GM19025 (cell line): ENCODE data around the gene UST.
A peak's percentile ranks its signal among the peaks of the same experiment; 100 is the strongest.
"Not testable (repeated sequence)": the region's sequence is repeated elsewhere in the genome, so short reads cannot be mapped to it uniquely, and the experiment has no call there.

Experiments used
- ATAC-seq: cut with Tn5 transposase; IDR thresholded peaks from one replicate; pipeline ENCODE4 v1.9.1; 2021; ENCODE audit warnings: mild to moderate bottlenecking, low read depth, moderate library complexity; ENCODE audit not compliant: unreplicated experiment

Gene UST

GRCh38 chr6:148857798-148858390 lies 111.1 kb downstream of the UST start:
- no peak for ATAC-seq

GRCh38 chr6:148864132-148864531 lies 117.3 kb downstream of the UST start:
- ATAC-seq = not testable (repeated sequence)

GRCh38 chr6:148864941-148865340 lies 118.1 kb downstream of the UST start:
- no peak for ATAC-seq

DNA sequence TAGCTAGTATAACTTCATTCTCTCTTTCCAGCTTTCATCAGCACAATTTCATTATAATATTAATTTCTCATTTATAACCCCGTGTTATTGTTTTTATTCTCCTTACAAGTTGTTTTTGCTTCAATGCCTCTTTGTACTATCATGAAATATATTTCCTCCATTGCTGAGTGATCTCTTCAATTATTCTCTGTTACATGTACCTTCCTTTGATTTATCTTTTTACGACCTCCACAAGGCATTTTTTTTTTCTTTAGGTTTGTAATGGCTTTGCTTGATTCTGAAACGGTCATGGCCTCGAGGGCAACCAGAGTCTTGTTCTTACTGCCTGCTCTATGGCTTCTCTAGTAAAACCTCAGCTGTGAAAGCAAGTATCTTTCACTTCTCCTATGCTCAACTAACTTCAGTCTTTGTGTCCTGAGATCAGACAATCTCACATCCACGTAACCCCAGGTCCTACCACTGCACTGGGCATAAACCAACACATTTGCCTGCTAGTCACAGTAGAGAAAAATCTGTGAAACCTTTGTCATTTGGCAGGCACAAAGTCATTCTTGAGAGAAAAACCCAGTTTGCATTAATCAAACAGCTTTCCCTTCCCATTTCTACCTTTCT lies 119.9 kb downstream of the UST start:
- ATAC-seq = peak; percentile 80

DNA sequence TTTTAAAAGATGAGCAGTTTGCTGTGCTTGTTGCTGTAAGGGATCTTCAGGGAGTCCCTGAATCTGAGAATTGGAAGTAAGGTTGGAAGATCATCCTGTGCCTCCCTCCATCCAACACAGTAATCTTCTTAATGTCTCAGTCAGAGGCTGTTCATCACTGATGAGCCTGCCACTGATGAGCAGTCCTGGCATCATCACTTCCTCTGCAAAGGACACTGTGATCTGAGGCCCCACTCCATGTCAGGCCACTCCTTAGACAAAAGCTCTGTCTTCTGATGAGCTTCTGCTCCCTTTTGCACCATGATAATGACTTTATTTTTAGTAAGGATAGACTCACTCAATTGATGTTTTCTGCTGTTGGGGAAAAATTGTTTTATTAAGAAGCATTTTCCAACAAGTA lies 121.0 kb downstream of the UST start:
- ATAC-seq = no peak

- no peak for ATAC-seq
Measured at GRCh38 chr6:148868314-148868713, 121.5 kb downstream of the UST start.

DNA sequence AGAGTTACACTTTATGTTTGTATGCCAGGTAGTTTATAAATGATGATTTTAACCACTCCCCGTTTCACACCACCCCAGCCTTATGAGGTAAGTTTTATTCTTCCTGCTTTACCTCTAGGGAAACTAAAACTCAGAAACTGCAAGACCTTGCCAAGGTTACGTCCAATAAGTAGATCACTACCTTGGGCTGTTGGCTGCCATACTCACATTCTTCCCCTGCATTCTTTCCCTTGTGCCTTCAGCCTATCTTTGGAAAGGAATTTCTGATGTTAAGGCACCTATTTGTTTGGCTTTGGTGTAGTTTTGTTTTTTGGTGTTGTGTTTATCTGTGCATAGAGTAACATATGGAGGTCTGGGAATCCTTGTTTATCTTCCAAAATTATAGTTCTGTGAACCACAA lies 122.1 kb downstream of the UST start:
- no peak for ATAC-seq

GRCh38 chr6:148869585-148869984 lies 122.8 kb downstream of the UST start:
- ATAC-seq = no peak

- ATAC-seq = no peak
Measured at GRCh38 chr6:148873154-148873553, 126.3 kb downstream of the UST start.

DNA sequence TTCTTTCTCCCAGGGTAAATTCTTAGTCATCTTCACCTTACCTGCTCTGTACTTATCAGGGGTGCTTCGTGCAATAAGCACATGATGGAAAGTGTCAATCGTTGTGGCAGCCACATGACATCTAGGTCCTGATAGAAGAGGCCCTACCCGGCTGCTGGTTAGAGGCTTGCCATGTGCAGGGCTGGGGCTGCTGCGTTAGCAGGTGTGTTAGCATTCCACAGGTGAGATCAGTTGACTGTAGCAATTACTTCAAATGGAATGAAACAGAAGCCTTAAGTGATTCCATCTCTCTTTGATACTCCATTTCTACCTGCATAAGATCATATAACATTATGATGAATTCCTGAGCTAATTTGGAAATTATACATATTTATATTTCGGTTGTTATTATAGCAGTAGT lies 127.0 kb downstream of the UST start:
- ATAC-seq = no peak

- no peak for ATAC-seq
Measured at GRCh38 chr6:148874698-148875293, 128.0 kb downstream of the UST start.

- no peak for ATAC-seq
Measured at GRCh38 chr6:148878683-148879082, 131.9 kb downstream of the UST start.

DNA sequence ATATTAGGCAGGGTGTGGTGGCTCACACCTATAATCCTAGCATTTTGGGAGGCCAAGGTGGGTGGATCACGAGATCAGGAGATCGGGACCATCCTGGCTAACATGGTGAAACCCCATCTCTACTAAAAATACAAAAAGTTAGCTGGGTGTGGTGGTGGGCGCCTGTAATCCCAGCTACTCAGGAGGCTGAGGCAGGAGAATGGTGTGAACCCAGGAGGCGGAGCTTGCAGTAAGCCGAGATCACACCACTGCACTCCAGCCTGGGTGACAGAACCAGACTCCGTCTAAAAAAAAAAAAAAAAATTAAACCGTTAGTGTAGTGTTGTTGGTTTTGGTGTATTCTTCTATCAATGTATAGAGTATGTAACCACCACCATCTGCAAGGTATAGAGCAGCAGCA lies 133.9 kb downstream of the UST start:
- ATAC-seq = not testable (repeated sequence)

GRCh38 chr6:148881593-148882311 lies 134.9 kb downstream of the UST start:
- no peak for ATAC-seq

- no peak for ATAC-seq
Measured at GRCh38 chr6:148883270-148883669, 136.4 kb downstream of the UST start.

DNA sequence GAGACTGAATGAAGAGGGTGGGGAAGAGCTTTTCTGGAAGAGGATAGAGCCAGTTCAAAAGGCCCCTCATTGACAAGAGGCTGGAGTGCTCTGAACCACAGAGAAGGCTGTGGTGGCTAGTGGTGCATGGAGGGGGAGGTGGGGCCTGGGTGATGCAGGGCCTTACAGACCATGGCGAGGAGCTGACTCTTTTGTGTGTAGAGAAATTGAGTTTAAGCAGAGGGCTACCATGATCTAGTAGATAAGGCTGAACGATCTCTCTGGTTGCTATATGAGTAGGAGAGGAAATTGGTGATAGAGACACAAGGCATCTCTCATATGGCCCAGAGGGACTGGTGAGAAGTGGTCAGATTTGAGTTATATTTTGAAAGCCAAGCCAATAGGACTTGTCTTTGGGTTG lies 137.6 kb downstream of the UST start:
- ATAC-seq = no peak

DNA sequence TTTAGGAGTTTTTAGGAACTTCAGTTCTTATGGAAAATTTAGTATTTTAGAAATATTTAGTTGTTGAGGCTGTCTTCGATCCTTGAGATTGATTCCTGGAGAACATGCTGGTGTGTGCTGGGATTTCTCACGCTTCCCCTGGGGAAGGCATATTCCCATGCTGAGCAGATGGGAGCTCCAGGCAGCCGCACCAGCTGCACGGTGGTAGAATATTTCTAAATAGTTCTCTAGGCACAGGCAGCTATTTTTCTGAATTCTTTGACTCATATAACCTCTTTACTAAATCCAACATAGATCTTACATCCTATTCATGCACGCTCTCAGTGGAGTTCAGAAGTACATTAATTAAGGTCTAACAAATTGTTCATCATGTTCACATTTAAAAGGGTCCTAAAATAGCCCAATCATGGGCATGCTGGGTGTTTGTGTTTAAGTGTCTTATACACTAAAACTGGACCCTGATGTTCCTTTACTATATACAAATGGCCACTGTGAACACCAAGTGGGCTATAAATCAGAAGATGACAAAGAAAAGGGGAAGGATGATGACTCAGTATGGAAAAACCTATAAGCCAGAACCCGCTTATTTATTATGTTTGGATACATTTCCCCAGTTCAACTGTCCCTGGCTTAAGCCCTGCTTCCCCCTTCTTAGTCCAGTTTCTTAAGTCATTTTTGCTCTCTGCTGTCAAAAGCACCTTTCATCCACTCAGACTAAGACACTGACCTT lies 138.5 kb downstream of the UST start:
- ATAC-seq = no peak

DNA sequence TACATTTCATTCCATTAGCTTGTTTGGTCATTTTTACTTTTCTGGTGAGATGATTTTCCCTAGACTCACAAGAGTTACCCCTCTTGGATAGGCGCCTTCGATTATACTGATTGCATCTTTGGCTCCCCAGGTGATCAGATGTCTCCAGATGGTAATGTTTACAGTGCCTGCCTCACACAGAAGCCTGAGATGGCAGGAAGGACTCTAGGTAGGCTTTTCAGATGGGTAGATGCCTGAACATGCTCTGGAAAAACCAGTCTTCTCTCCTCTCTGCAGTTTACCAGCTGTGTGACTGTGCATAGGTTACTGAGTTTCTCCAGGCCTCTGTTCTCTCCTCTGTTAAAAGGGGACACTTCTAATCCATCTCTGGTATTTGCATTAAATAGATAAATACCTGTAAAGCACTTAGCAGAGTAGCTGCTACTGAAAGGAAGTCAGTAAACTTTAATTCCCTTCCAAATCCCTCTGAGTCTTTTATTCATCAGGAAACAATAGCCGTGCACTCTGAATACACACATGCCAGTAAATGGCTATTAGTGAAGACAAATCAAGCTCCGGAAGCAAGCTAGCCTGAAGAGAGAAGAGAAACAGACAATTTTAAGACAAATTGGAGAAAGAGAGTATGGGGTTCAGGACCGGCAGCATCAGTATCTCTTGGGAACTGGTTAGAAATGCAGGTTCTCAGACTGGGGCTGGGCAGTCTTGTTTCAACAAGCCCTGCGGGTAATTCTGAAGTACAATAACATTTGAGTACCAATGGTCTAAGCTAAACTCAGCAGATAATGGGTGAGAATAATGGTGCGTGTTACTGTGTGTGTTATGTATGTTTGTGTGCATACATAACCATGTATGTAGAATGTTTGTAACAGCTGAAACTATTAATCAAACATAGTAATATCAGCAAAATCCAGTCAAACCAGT lies 139.4 kb downstream of the UST start:
- ATAC-seq = no peak

DNA sequence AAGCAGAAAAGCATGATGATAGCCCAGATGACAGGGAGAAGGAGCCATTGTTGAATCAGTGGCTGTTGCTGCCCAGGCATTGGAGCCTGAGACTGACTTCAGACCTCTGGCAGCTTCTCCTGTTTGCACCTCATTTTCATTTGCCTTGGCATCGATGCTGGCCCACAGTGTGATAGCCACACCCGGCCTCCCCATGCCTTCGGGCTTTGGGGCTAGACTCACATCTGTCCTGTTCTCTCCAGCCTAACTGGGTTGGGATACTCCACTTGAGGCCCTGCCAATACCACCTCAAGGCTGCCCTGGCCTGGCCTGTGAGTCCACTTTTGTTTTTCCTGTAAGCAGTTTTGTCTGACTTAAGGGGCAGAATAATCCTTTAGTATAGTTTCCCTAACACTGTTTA lies 140.4 kb downstream of the UST start:
- no peak for ATAC-seq

DNA sequence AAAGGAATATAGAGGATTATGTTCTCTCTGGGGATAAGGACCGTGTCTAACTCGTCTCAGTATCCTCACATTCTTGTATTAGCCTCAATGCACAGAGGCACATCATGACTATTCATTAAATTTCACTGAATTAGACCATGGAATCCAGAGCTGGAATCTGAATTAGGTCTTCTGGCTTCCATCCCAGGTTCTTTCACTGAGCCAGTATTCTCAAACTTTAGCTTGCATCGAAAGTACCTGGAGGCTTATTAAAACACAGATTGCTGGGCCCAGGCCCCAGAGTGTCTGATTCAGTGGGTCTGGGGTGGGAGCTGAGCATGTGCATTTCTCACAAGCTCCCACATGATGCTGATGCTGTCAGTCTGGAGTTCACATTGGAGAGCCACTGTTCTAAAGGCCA lies 142.0 kb downstream of the UST start:
- no peak for ATAC-seq
